H1 (cell line): ENCODE measurements around the gene SMYD3. TPM values are rescaled to one million over a fixed set of nuclear protein-coding genes. Genes with fewer than 3 reads are reported as not detected.

Source experiments
- CTCF ChIA-PET: fragments of 300-600 bp; sonication (Branson Sonifier 250); formaldehyde crosslinking; loops from one replicate; lab custom pipeline; 2021; ENCODE audit not compliant: partially characterized antibody; lab: Charles Lee
- POLR2A ChIA-PET: fragments of 300-600 bp; sonication (Branson Sonifier 250); formaldehyde crosslinking; loops from one replicate; lab custom pipeline; 2021; ENCODE audit warnings: inconsistent platforms; ENCODE audit not compliant: partially characterized antibody; lab: Charles Lee
- DNase-seq, 2 experiments: peaks; one replicate each; pipeline versions ENCODE4 v3.0.0 to v3.0.0-alpha.2; 2010 to 2022; ENCODE audit warnings: low spot score in 2 of 2, low read depth in 1 of 2, mixed read lengths in 1 of 2
- FAIRE-seq: peaks from 2 replicates; lab custom pipeline; 2011; peaks lifted over from hg19 to GRCh38; lab: Jason Lieb, UNC
- H2AFZ ChIP-seq: 2 replicates; pipeline ENCODE4 v1.8.1; 2012; ENCODE audit warnings: low read length, inconsistent platforms
- H2AK5ac ChIP-seq: 2 replicates; pipeline ENCODE4 v1.6.1; 2013; ENCODE audit warnings: low read depth, low read length
- H2BK120ac ChIP-seq: replicated peaks from 2 replicates; pipeline ENCODE3; 2013; ENCODE audit warnings: low read depth, low read length, inconsistent platforms
- H2BK12ac ChIP-seq: 2 replicates; pipeline ENCODE4 v1.6.1; 2013; ENCODE audit warnings: low read depth, low read length
- H2BK15ac ChIP-seq: 2 replicates; pipeline ENCODE4 v1.6.1; 2013; ENCODE audit warnings: low read length
- H2BK20ac ChIP-seq: 2 replicates; pipeline ENCODE4 v1.6.1; 2013; ENCODE audit warnings: low read length
- H2BK5ac ChIP-seq: 2 replicates; pipeline ENCODE4 v1.6.1; 2013; ENCODE audit warnings: low read depth, low read length
- H3K14ac ChIP-seq: 2 replicates; pipeline ENCODE4 v1.6.1; 2013; ENCODE audit warnings: inconsistent platforms; ENCODE audit not compliant: insufficient read length
- H3K18ac ChIP-seq: 2 replicates; pipeline ENCODE4 v1.6.1; 2013; ENCODE audit warnings: low read length; ENCODE audit errors: extremely low read depth
- H3K23ac ChIP-seq: 2 replicates; pipeline ENCODE4 v1.6.1; 2013; ENCODE audit warnings: inconsistent platforms; ENCODE audit not compliant: insufficient read length
- H3K23me2 ChIP-seq: 2 replicates; pipeline ENCODE4 v1.6.1; 2013; ENCODE audit warnings: low read depth, low read length
- H3K27ac ChIP-seq: 2 replicates; pipeline ENCODE4 v1.6.1; 2011; ENCODE audit warnings: low read depth, low read length, inconsistent platforms
- H3K27me3 ChIP-seq, 4 experiments: replicated peaks in 1 of 4; 1 replicate in 1 of 4; 2 replicates in 3 of 4; pipeline versions ENCODE4 v1.6.1 to v1.8.1; 2011 to 2013; ENCODE audit warnings: low read length in 3 of 4, mild to moderate bottlenecking in 3 of 4, inconsistent platforms in 2 of 4, mixed read lengths in 2 of 4, moderate library complexity in 1 of 4; ENCODE audit not compliant: control insufficient read depth in 3 of 4, insufficient read depth in 3 of 4; ENCODE audit errors: extremely low read depth in 1 of 4
- H3K36me3 ChIP-seq, 4 experiments: 2 replicates each; pipeline versions ENCODE4 v1.6.1 to v1.8.1; 2011 to 2013; ENCODE audit warnings: mild to moderate bottlenecking in 4 of 4, low read length in 3 of 4, moderate library complexity in 2 of 4, control low read depth in 1 of 4, inconsistent platforms in 1 of 4; ENCODE audit not compliant: insufficient read depth in 4 of 4, control insufficient read depth in 2 of 4
- H3K4ac ChIP-seq: replicated peaks from 2 replicates; pipeline ENCODE3; 2013; ENCODE audit warnings: low read length, low read depth, mixed read lengths, inconsistent platforms; ENCODE audit not compliant: insufficient read length
- H3K4me1 ChIP-seq, 4 experiments: replicated peaks in 1 of 4; 1 replicate in 1 of 4; 2 replicates in 3 of 4; pipeline versions ENCODE4 v1.6.1 to v1.8.1; 2011 to 2013; ENCODE audit warnings: low read length in 3 of 4, inconsistent platforms in 2 of 4, mixed read lengths in 1 of 4; ENCODE audit not compliant: insufficient read depth in 4 of 4, control insufficient read depth in 3 of 4
- H3K4me2 ChIP-seq, 2 experiments: 2 replicates each; pipeline versions ENCODE4 v1.6.1 to v1.8.1; 2011 to 2013; ENCODE audit warnings: low read depth in 2 of 2, low read length in 2 of 2, control low read depth in 1 of 2, inconsistent platforms in 1 of 2, mild to moderate bottlenecking in 1 of 2; ENCODE audit not compliant: insufficient read depth in 1 of 2
- H3K4me3 ChIP-seq, 4 experiments: fragments of 200-600, 300-600 bp in 1 of 4; sonication (generic), shearing (Covaris generic), sonication (Bioruptor Twin) in 1 of 4; 2 replicates each; pipeline versions ENCODE4 v1.5.1 to v1.8.1; 2011 to 2016; ENCODE audit warnings: low read length in 4 of 4, low read depth in 3 of 4, control low read depth in 2 of 4, inconsistent platforms in 2 of 4, mild to moderate bottlenecking in 2 of 4, mixed read lengths in 1 of 4, moderate library complexity in 1 of 4; ENCODE audit not compliant: insufficient read depth in 2 of 4; ENCODE audit errors: extremely low read depth in 1 of 4
- H3K56ac ChIP-seq: replicated peaks from 2 replicates; pipeline ENCODE3; 2013; ENCODE audit warnings: low read depth, mild to moderate bottlenecking, mixed read lengths, low read length, inconsistent platforms; ENCODE audit not compliant: insufficient read length
- H3K79me1 ChIP-seq: 2 replicates; pipeline ENCODE4 v1.6.1; 2013; ENCODE audit warnings: low read depth, low read length, control low read depth
- H3K79me2 ChIP-seq, 2 experiments: 2 replicates each; pipeline versions ENCODE4 v1.6.1 to v1.8.1; 2012 to 2013; ENCODE audit warnings: low read length in 2 of 2, mild to moderate bottlenecking in 2 of 2, inconsistent platforms in 1 of 2; ENCODE audit not compliant: insufficient read depth in 2 of 2, control insufficient read depth in 1 of 2
- H3K9ac ChIP-seq, 4 experiments: replicated peaks in 1 of 4; 1 replicate in 1 of 4; 2 replicates in 3 of 4; pipeline versions ENCODE4 v1.6.1 to v1.8.1; 2011 to 2013; ENCODE audit warnings: low read depth in 3 of 4, low read length in 3 of 4, control low read depth in 2 of 4, mild to moderate bottlenecking in 2 of 4, moderate library complexity in 2 of 4, inconsistent platforms in 1 of 4; ENCODE audit errors: extremely low read depth in 1 of 4
- H3K9me3 ChIP-seq, 2 experiments: 2 replicates each; pipeline versions ENCODE4 v1.6.1 to v1.8.1; 2012 to 2013; ENCODE audit warnings: mild to moderate bottlenecking in 2 of 2, moderate library complexity in 2 of 2, control low read depth in 1 of 2, inconsistent platforms in 1 of 2, low read depth in 1 of 2, low read length in 1 of 2, mixed read lengths in 1 of 2; ENCODE audit not compliant: insufficient read depth in 2 of 2
- H4K20me1 ChIP-seq, 2 experiments: replicated peaks in 1 of 2; 2 replicates each; pipeline versions ENCODE3 to v1.8.1; 2011 to 2013; ENCODE audit warnings: inconsistent platforms in 2 of 2, low read length in 2 of 2, mild to moderate bottlenecking in 1 of 2; ENCODE audit not compliant: insufficient read depth in 2 of 2, control insufficient read depth in 1 of 2
- H4K5ac ChIP-seq: 2 replicates; pipeline ENCODE4 v1.6.1; 2013; ENCODE audit warnings: low read length, low read depth, mixed read lengths, inconsistent platforms; ENCODE audit not compliant: insufficient read length
- H4K8ac ChIP-seq: 2 replicates; pipeline ENCODE4 v1.8.0; 2013; ENCODE audit warnings: mild to moderate bottlenecking, moderate library complexity, low read length, inconsistent platforms; ENCODE audit not compliant: insufficient read depth; ENCODE audit errors: extremely low read depth
- H4K91ac ChIP-seq: replicated peaks from 2 replicates; pipeline ENCODE3; 2013; ENCODE audit warnings: low read length, mixed read lengths, inconsistent platforms; ENCODE audit not compliant: insufficient read length
- CBX8 ChIP-seq: fragments of 300-800, 300-1000 bp; sonication (generic); IDR thresholded peaks from 2 replicates; pipeline ENCODE4 v1.7.1; 2016; ENCODE audit warnings: low read depth, low read length, borderline replicate concordance
- WGBS, 2 experiments: shearing (Covaris generic) in 1 of 2; methylation state at CpG; one replicate each; pipeline versions ENCODE4 v1.1.6 to v1.1.7; 2013 to 2015; ENCODE audit warnings: low lambda C conversion rate in 2 of 2, mixed read lengths in 2 of 2, inconsistent platforms in 1 of 2, low coverage in 1 of 2, missing lambda C conversion rate in 1 of 2; ENCODE audit not compliant: insufficient replicate concordance in 2 of 2, insufficient coverage in 1 of 2, insufficient read length in 1 of 2; ENCODE audit errors: extremely low coverage in 1 of 2, missing lambda C conversion rate in 1 of 2; 5-methylcytosine and 5-hydroxymethylcytosine counted together
- polyA plus RNA-seq, 7 experiments: library from polyadenylated mRNA; depleted of rRNA in 3 of 7; stranded (reverse) in 5 of 7; unstranded in 2 of 7; fragments of >200 nt in 5 of 7; fragments of 200-250 nt in 2 of 7; gene quantifications; 1 replicate in 5 of 7; 2 replicates in 1 of 7; 4 replicates in 1 of 7; pipeline versions ENCODE4 v1.2.1 to v1.2.3, GENCODE V29; 2011 to 2013; ENCODE audit warnings: missing spikeins in 2 of 7, mixed read lengths in 2 of 7
- total RNA-seq: library from RNA; stranded (reverse); fragmentation: NEBNext Ultra II Directional; extraction: Animal tissue kit (Norgen Biotek cat#: 25700); gene quantifications from 2 replicates; pipeline ENCODE4 v1.2.1, GENCODE V29; 2021

The SMYD3 gene
- total and polyA plus RNA-seq, 2 of the 8 experiments (the other 6 are each of a cell fraction or from before 2014, with no cell fraction given): 17.3 to 25.4 TPM

DNA sequence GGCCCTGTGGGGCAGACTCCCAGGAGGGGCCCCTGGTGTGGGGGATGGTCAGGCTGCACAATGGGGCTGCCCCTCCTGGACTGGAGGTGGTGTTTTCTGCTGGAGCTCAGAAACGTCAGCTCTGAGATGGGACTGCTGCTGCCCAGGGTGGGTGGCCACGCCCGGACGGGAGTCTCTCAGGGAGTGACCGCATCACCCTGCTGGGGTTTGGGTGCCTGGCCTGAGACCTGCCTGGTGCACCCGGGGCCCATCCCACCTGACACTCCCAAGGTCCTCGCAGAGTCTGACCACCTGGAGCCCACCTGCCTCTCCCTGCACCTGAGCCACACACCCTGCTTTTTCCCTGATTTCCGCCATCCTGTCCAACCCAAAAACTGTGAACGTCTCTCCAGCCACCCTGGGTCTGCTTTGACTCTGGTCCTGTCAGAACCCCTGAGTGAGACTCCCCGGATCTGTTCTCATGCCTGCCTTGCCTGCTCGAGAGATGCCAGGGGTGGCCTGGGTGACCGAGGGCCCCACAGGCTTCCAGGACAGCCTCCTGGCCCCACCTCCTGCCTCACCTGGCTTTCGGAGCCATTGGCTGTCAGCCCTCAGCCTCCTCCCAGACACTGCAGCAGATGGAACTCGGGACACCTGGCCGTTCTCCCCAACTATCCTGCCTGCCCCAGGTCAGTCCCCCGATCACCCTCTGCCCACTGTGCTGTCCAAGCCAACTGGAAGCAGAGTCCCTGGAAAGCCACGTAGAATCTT, 11.6 kb upstream of the SMYD3 start:
- no peak overlapping the region for H3K4ac ChIP-seq
- POLR2A ChIA-PET: no interaction called here

More for the DNA sequence above, 11.6 kb upstream of the SMYD3 start:
- Histone ChIP-seq H4K8ac (no peak overlapping the region), H2BK5ac (no peak overlapping the region), H3K18ac (no peak overlapping the region), H4K20me1 (no peaks in the 10 kb centered on the region), H3K4me2 (no peak overlapping the region), H2AFZ (no peak overlapping the region), H4K91ac (no peak overlapping the region), H3K27me3 (no peaks in the 10 kb centered on the region), H2BK15ac (no peak overlapping the region), H3K79me1 (no peaks in the 10 kb centered on the region), H3K4me1 (no peaks in the 10 kb centered on the region), H3K27ac (no peak overlapping the region), H3K23ac (no peak overlapping the region), H3K14ac (no peak overlapping the region), H3K9ac (no peak overlapping the region), H2BK120ac (no peak overlapping the region), H3K4me3 (no peak overlapping the region), H3K36me3 (no peaks in the 10 kb centered on the region), H3K9me3 (peaks cover 3% of the 10 kb centered on the region in 2 experiments; a peak in 3 of 4 replicates), H2BK12ac (no peak overlapping the region), H4K5ac (no peak overlapping the region), H2BK20ac (no peak overlapping the region), H3K56ac (no peak overlapping the region), H3K79me2 (no peaks in the 10 kb centered on the region), H3K23me2 (no peaks in the 10 kb centered on the region), H2AK5ac (no peak overlapping the region)
- TF ChIP-seq CBX8: no peak
- CTCF ChIA-PET: interaction anchor here (0.6 kb wide), 1 partner anchor 1083 kb away, joined by 3 read pairs; no protein-coding TSS in a partner anchor
- DNase-seq: no peak
- no peak for FAIRE-seq
- 86% methylated on average over 14 of the region's 17 CpGs; no CpG with 5 or more reads in 1 of the 2 experiments for whole genome bisulfite sequencing, 2 experiments
